SU-DHL-6 (cell line): Measurements from ENCODE around the gene ZNF385D.

Source experiments
- EZH2phosphoT487 ChIP-seq: fragments of 200-600 bp; sonication (generic), shearing (Covaris generic); conservative IDR thresholded peaks from 2 replicates; pipeline ENCODE4 v1.6.1; 2018; ENCODE audit warnings: mild to moderate bottlenecking, antibody characterized with exemption, low read length, moderate library complexity, mixed read lengths
- TF ChIP-seq, protein P1 (sequence below): fragments of 200-600 bp; sonication (generic); IDR thresholded peaks from one replicate; pipeline ENCODE4 v1.5.1; 2017; ENCODE audit warnings: antibody characterized with exemption, mild to moderate bottlenecking, low read length, moderate library complexity; ENCODE audit not compliant: insufficient read depth, poor library complexity, severe bottlenecking

DNA sequence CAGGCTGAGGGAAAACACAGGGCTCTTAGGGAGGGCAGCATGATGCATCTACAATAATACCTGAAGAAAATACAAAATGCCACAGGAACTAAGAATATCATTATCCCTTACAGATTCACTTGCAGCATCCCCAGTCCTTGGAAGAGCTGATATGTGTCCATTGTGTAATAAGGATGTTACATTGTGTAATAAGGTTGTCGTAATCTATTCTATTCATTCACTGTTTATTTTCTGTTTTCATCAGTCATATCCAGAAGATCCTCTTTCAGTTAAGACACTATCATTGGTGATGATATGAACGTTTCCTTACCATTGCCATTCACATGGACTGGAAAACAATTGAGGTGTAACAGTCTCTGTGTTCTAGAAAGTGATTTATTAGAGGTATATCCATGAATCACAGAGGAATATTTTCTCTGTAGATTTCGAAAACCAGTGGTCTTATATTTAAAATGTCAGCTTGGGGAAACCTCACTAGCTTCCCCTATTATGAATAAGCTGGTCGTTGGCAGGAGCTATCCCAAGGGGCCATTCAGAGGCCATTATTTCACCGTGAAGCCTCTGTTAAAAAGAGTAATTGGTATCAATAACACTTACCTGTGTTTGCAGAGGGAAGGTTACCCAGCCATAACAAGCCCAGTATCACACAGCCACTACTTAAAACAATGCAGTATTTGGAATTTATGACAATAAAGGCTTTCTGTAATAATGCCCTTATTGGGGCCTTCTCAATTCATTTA is 241.1 kb downstream of the ZNF385D start:
- TF ChIP-seq, protein P1, sequence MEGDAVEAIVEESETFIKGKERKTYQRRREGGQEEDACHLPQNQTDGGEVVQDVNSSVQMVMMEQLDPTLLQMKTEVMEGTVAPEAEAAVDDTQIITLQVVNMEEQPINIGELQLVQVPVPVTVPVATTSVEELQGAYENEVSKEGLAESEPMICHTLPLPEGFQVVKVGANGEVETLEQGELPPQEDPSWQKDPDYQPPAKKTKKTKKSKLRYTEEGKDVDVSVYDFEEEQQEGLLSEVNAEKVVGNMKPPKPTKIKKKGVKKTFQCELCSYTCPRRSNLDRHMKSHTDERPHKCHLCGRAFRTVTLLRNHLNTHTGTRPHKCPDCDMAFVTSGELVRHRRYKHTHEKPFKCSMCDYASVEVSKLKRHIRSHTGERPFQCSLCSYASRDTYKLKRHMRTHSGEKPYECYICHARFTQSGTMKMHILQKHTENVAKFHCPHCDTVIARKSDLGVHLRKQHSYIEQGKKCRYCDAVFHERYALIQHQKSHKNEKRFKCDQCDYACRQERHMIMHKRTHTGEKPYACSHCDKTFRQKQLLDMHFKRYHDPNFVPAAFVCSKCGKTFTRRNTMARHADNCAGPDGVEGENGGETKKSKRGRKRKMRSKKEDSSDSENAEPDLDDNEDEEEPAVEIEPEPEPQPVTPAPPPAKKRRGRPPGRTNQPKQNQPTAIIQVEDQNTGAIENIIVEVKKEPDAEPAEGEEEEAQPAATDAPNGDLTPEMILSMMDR = no peak
- no peak for TF ChIP-seq EZH2phosphoT487
